ENCODE results near the gene KIDINS220.

The KIDINS220 gene

DNA sequence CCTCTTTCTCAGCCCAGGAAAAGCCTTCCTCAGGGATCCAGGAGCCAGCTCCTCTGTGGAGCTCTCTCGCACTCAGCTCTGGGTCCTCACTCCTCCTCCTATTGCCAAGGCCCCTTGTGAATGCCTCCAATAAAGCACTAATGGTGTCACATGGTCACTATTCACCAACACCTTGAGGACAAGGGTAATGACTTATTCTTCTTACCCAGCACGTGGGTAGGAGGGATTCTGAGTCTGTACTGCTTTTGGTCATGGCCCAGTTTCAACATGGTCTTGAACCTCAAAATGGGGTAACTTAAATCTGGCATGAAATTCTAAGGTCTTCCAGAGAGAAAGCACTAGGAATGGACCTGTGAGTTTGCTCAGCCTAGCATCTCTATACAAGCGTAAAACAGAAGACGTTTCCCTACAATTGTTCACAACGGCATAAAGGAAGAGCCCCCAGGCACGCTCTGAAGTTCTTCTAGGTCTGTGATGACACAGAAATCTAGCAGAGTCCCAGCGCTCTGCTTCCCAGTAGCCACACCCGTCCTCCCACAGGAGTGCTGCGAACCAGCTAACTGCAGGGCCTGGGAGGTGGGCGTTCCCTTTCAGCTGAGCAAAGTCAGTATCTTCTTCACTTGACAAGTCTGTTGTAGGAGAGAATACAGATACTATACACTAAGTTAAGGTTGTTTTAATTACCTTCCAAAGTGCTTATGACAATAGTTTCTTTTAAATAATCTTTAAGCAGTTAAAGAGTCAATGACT, 14.6 kb upstream of the KIDINS220 start:
- DNase-seq (ENCODE audit: low read depth): no peak

DNA sequence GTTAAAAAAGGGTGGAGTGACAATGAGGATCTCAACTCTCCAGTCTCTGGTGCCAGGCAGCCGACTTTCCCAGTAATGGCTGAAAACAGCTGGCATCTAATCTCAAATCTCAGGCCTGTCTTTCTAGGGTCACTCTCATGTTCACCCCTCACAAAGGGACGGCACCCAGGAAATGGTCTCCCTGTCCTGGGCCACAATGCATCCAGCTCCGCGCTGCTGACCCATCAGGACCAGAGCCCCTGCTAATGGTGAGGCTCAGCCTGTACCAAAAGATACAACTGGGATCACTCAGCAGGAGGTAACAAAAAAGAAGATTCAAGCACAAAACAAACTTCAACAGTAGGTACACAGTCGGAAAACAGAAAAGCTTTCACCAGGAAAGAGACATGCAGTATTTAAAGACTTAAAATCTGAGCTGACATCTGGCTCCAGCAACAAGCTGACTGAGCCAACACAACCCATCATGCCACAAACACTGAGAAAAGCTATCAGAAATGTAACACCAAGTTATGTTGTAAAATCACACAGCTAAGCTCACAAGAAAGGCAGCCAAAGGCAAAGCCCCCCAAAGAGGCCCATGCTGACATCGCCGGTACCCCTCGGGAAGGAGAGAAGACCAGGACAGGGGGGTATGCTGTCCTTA, 13.6 kb upstream of the KIDINS220 start:
- DNase-seq (ENCODE audit: low read depth): no peak

DNA sequence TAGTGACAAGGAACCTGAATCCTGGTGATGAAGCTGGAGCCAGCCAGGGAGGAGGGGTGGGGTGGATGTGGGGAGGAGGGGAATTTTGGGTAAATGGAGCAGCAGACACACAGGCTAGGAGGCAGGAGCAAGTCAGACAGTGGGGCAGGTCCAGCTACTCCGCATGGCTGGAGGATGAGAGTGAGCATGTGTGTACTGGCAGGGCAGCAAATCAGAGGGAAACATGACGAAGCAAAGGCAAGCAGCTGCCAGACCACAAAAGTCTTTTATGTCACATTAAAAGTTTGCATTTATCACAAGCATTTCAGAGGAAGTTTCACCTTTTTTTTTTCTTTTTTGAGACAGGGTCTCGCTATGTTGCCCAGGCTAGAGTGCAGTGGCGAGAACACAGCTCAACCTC, 11.9 kb upstream of the KIDINS220 start:
- DNase-seq (ENCODE audit: low read depth): no peak

DNA sequence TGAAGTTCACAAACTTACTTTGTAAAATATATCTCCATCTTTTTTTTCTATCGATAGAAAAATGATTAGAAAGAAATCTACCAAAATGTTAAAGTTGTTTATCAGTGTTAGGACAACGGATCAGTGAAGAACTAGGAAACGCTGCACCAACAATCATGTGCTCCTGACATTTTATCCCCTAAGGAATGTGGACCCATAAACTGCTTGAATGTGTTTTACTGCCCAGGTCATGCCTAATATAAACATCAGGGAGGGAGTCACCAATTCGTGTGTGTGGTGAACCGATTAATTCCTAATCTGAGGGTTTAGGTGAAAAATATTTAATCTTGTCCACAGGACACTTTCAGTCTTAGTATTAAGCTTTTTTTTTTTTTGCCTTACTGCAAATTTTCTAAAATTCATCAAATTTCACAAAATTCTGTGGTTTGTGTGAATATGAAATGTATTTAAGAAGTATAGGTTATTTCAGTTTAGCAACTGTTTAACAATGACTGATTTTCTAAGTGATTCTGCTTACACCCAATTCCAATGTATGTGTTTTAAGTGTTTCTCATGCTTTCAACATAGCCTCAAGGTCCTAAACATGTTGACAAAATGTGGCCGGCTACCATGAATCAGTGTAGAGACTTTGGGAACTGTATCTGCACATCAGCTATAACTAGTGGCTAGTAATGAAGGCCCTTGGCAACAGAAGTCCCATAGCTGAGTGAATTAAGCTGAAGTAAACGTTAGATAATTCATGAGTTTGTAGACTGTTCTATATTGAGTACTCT, 11.1 kb upstream of the KIDINS220 start:
- no peak for DNase-seq (ENCODE audit: low read depth)

DNA sequence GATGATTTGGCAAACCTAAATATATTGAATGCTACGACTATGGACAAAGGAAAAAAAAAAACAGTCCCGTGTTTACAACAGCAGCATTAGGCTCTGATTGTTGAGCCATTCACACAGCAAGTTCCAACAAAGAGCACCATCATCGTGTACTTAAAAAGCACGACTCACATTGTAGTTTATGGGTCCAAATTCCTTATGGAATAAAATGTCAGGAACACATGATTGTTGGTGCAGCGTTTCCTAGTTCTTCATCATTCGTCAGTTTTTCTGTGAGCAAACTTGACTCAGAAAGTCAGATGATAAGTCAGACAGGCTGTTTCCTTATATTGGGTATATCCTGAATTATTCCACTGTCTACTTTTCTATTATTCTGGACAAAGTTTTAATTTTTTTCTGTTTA, 10.0 kb upstream of the KIDINS220 start:
- no peak for DNase-seq (ENCODE audit: low read depth)

DNA sequence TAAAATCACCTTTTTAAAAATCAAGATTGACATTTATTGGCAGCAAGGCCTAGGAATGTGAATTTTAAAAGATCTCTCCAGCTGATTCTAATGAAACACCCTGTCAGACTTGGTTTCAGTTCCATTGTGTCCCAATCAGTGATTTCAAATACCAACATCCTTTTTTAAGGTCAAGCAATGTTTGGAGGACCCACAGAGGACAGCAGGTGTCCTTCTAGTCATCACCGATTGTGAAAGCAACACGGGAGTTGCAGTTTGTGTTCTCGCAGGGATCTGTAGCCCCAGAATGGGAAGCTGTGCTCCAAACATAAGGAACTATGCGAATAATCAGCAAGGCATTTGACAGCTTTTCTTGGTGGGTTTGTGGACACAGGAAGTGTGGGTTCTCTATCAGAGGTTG, 4.5 kb upstream of the KIDINS220 start:
- DNase-seq (ENCODE audit: low read depth): no peak

DNA sequence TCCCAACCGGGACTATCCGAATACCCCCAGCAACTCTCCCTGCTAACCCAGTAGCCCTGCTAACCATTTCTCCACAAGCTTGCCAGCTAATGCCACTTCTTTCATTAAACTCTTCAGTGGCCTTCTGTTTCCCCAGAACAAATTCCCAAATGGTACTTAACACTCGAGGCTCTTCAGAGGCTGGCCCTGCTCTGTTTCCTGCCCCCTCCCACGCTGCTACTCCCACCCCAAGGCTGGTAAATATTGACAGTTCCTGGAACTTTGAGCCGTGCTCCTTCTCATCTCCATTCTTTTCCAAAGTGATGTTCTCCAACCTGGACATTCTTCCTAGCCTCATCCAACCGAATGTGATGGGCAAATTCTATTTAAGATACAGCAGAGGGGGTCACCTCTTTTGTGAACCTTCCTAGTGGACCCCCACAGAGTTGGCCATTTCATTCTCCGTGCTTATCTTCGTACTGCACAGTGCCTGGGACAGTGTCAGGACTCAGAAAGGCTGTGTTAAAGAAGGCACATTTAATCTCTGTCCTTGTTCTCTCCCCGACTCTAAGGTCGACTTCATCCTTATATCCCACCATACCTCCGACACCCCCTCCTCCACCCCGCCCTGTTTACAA, 3.2 kb upstream of the KIDINS220 start:
- DNase-seq (ENCODE audit: low read depth): no peak

DNA sequence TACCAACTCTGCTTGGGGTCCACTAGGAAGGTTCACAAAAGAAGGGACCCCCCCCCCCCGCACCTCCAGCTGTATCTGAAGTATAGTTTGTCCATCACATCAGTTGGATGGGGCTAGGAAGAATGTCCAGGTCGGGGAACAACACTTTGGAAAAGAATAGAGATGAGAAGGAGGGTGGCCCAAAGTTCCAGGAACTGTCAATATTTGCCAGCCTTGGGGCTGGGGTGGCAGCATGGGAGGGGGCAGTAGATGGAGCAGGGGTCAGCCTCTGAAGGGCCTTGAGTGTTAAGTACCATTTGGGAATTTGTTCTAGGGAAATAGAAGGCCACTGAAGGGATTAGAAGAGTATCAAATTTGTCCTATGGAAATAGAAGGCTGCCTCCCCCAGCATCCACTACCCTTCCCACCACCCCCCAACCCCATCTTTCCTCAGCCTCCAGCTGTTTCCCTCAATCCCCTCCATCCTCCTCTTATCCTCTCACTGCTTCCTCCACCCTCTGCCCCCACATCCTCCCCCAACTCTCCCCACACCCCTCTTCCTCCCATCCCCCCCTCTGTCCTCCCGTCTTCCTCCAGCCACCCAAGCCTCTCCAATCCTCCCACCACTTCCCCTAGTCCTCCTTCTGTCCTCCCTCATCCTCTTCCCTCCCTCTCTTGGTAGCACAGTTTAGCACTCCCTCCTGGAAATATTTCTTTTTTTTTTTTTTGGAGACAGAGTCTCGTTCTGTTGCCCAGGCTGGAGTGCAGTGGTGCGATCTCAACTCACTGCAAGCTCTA, 2.0 kb upstream of the KIDINS220 start:
- DNase-seq (ENCODE audit: low read depth): no peak

DNA sequence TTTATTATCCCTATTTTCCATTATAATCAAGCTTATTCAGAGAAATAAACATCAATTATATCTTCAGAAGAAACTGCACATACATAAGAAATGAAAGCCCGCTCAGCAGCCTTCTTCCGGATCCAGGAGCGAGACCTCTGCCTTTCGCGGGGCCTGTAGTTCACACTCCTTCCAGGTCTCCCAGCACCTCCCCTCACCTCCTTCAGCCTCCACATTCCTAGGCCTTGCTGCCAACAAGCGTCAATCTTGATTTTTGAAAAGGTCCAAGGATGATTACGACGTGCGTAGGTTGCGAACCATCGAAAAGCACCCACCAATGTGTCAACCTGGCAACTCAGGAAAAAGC, 355 bp upstream of the KIDINS220 start:
- DNase-seq (ENCODE audit: low read depth): no peak

DNA sequence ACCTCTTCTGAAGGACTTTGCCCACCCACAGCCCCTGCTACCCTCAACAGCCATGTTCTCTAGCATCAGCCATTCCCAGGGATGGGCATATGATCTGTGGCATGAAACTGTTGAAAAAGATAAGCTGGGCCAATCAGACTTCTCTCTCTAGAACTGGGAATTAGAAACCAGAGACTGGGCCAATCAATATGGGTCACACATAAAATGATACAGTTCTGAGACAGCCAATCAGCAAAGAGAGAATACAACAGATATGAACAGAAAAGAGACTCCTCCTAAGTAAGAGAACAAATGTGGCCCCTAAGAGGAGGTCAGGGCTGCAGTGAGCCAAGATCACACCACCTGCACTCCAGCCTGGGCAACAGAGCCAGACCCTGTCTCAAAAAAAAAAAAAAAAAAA, 2.1 kb downstream of the KIDINS220 start:
- no peak for DNase-seq (ENCODE audit: low read depth)

DNA sequence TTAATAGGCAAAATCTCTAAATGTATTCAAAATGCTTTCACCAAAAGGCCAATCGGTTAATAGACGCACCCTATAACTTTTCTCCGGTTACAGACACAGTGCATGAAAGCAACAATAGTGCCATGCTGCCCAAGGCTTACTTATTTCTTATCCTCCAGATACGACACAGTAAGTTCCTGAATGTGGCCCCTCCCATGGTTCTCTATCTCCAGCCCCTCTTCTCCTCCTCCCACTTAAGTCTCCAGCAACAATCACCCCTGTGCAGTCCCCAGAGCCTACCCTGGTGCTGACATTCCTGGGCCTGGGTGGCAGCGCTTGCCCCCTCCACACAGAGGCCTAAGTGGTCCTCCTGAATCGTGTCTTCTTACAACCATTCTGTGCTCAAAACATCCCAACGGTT, 3.6 kb downstream of the KIDINS220 start:
- DNase-seq (ENCODE audit: low read depth): no peak

DNA sequence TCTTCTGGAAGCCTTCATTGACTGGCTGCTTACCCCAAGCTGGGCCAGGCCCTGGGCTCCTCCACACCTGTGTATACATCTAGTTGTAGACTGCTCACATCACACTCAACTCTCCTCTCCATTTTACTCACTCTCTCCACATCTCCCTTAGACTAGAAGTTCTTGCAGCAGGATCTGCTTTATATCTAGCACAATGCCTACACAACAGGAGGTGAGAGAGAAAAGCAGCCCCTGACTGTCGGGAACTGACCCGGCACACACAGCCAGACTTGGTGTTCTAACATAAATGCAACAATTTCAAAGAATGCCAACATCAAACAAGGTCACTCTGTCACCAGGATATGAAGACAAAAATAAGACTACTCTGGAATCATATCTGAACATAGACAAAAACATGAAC, 5.9 kb downstream of the KIDINS220 start:
- DNase-seq (ENCODE audit: low read depth): no peak

DNA sequence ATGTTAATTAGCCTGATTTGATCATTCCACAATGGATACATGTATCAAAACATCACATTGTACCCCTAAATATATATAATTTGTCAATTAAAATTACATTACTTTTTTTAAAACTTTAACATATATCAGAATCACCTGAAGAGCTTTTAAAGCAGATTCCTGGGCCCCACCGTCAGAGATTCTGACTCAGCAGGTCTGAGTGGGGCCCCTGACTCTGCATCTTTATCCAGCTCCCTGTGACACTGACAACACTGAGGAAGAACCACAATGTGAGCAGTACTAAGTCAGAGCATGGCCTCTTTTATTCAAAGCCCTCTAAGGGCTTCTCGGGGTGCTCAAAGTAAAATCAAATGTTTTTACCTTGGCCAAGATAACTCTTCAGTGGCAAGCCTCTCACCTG, 9.7 kb downstream of the KIDINS220 start:
- DNase-seq (ENCODE audit: low read depth): no peak

DNA sequence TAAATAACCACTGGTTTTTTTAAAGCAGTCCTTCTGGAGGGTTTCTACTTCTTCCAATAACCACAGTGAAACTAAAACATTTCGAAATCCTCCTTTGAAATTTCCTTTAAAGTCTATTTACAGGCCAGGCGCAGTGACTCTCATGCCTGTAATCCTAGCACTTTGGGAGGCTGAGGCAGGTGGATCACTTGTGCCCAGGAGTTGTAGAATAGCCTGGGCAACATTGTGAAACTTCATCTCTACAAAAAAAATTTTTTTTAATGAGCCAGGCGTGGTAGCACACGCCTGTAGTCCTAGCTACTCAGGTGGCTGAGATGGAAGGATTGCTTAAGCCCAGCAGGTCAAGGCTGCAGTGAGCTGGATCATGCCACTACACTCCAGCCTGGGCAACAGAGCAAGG, 15.2 kb downstream of the KIDINS220 start:
- DNase-seq (ENCODE audit: low read depth): no peak

DNA sequence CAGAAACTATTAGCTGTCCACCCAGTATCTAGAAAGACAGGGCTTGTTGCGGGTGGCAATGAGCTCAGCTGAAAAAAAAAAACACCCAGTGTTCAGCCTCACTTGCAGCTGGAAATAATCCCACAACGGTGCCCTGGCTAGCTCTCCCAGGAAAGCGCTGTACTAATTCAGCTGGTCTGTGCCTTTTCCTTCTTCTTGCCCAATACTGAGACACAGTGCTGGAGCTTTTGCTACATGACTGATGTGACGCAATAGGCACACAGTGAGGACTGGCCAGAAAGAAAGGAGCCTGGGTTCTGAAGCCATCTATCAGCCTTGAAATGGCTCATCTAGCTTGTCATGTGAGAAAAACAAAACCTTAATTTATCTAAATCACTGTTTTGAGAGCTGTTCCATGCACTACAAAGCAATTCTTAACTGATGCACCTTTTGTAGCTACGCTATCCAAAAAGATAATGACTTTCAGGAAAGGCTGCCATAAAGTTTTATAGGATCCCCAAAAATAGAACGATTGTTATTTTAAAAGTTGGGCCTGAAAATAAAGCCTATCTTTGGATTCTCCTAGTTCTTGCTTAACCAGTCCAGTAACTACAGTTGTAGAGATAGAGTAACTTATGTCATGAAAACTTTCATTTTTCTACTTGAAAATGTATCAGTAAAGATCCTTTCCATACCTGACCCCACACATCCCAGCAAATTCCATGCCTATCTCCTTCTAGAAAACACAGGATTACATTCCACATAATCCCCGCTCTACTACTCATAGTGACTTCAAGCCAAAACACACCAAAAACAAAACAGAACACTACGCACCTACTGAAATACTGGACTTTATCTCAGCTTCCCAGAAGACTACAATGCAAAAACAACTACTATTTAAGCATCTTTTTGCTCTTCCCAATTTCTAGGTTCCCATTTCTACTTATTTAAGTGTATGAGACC, 15.9 kb downstream of the KIDINS220 start:
- no peak for DNase-seq (ENCODE audit: low read depth)

DNA sequence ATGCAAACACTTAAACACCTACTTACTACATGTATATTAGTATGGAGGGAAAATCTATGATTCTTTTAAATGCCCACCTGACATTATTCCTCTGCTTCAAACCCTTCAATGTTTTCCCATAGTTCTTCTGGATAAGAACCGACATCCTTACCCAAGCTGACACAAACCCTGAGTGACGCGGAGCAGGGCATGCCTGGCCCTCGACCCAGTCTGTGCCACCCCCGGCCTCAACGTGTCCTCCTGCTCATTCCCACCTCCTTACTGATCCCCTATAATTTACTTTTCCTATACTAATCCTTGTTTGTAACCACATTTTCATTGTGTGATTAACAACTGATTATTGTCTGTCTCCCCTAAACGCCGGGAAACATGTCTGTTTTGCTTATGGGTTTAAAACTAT, 17.5 kb downstream of the KIDINS220 start:
- DNase-seq (ENCODE audit: low read depth): no peak

DNA sequence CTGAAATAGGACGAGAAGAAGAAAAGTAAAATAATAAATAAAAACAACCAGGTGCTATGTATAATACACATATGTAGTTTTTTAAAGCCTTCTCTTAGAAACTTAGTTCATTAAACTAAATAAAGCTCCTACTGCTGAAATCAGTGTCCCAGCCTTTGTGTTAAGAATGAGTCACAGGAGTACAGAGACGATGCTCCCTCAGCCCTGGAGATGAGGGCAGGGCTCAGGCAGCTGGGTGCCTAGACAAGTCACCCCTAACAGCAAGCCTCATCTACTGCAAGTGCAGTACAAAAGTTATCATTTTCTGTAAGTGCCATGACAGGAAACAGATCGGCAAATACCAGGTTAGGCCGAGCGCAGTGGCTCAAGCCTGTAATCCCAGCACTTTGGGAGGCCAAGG, 18.2 kb downstream of the KIDINS220 start:
- no peak for DNase-seq (ENCODE audit: low read depth)

DNA sequence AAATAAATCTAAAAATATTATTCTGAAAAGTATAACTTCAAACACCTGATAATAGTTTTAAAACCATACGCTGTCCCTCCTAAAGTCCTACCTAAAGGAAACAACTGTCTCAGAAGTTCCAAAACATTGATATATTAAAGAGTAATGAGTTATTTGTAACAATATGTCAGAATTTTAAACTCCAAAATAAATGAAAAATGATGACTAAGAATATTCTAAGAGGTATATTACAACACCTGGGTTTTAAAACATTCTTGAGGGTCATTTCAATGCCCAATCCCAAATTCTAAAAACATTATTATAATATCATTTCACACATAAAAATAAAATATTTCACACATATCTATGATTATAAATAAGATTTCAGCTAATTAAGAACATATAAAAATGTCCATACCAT, 20.2 kb downstream of the KIDINS220 start:
- no peak for DNase-seq (ENCODE audit: low read depth)

DNA sequence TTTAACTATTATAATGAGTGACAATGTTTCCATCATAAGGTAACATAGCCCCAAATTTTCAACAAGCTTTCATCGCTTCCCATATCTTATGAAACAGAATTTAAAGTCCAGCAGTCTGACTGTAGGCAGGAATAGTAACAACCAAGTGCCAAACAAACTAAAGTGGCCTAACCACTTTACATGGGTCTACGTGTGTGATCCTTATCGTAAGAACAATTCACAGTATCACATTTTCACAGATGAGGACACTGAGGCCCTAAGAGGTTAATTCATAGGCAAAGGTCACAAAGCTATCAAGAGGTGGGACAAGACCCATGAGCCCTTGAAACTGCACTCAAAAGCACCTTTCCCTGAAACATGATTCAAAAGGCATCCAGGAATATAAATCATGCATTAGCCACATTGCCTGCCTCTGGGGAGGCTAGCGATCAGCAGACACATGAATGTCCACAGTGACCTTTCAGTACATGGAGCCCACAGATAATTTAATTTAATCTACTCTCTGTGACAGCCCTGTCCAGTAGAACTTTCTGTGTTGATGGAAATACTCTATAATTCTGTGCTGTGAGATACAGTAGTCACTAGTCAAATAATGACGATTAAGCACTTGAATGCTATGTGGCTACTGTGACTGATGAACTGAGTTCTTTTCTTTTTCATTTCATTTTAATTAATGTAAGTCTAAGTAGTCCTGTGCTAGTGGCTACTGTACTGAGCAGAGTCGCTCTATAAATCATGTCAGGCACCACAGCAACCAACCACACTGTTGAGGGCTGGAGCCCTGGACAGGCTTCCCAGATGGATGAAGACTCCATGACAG, 30.3 kb downstream of the KIDINS220 start:
- no peak for DNase-seq (ENCODE audit: low read depth)
